SJSA1 (cell line): ENCODE measurements around the gene IPO8. TPM values are rescaled to one million over a fixed set of nuclear protein-coding genes. Genes with fewer than 3 reads are reported as not detected.

ENCODE experiments used
- total RNA-seq: library from RNA; depleted of rRNA; stranded (reverse); fragments of >200 nt; shearing (Covaris generic); gene quantifications from 2 replicates; pipeline ENCODE4 v1.2.3, GENCODE V29; 2014; rRNA removed

The IPO8 gene
- total RNA-seq, 1 experiment from 2014 or later: 21.0 TPM

Other genes starting within 250 kb of the IPO8 start
- gene CAPRIN2, start 59.1 kb upstream of the IPO8 start, total RNA-seq: 29.4 and 36.5 TPM in 2 replicates
- 2.2 and 2.7 TPM in 2 replicates for gene TSPAN11, start 230.9 kb upstream of the IPO8 start, total RNA-seq